Activated CD4-positive, alpha-beta T cell treated with anti-CD3 and anti-CD28 coated beads for 48 hours (primary cell): ENCODE measurements around the gene CLSTN2.
"Not testable (repeated sequence)": the region's sequence is repeated elsewhere in the genome, so short reads cannot be mapped to it uniquely, and the experiment has no call there.

Experiments used
- DNase-seq: peaks from one replicate; pipeline ENCODE4 v3.0.0-alpha.2; 2020

Gene CLSTN2

DNA sequence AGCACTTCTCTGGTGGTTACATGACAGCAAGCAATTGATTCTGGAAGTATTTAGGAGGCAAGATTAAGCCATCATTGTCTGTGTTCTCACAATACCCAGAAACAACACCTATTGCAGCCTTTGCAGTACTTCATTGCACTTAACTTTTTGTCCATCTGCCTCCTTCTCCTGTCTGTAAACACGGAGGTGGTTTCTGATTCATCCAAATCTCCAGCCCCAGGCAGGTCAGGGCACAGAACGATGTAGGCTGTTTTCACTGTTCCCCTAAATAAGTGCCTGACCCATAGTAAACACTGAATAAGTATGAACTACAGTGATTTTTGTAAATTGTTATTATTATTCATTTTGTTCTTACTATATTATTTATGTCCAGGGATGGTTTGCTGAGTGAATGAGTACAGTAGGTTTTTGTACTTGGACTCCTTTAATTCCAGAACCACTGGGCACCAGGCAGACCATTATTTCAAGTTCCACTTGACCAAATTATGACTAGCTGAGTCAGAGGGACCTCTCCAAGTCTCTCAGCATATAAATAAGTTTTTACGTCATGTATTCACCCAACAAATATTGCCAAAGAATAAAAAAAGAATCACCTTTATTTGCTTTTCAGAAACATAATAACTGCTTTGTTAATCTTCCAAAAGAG, 459.6 kb downstream of the CLSTN2 start:
- no peak for DNase-seq

DNA sequence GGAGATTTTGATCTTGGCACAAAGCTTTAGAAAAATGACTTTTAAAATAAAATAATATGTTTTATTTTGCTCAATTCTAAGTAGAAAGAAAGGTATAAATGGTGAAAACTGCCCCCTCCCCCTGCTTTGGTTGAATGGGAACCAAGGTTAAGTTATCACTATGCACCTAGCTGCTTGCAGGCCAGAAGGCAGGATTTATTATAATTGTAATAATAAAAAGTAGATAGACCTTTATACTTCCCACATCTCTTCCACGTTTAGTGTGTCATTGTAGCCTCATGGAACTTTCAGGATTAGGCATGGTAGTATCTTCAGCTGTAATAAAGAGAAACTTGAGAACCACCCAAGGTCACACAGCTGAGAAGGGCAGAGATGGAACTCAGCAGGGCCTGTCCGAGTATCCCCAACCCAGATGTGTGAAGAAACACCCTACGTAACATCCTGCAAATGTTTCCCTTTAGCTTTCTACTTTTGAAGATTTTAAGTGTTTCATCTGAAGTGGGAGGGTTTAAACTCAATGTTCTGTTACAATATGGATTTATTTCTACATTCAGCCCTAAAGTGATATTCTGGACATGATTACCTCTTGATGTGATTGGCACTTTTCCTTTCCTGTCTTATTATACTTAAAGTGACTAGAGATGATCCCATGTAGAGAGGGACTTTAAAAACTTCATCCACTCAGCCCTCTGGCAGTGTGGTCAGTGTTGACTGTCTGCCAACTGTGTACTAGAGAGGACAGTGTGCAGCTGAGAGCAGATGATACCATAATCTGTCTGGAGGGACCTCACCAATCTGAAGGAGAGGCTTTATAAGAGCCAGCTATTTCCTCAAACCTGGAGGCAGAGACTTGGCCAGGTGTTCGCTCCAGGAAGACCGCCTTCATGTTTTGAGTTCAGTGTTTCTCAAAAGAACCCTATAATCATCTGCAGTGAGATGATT, 460.4 kb downstream of the CLSTN2 start:
- DNase-seq, result no peak

DNA sequence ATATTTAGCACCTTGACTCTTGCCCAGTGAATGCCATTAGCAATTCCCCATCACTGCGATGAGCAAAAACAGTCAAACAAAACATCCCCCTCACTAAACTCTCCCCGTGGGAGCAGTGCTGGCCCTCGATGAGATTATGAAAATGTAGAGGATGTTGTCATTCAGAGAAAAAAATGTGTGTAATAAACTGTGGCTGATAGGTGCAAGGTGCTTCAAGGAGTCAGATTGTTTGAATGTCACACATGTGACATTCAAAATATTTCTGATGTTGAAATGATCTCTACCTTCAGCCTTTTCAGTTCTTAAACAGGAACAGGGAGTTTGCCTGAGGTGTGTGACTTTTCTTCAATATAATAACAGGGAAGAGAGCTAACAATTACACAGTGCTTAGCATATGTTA, 461.1 kb downstream of the CLSTN2 start:
- DNase-seq, result no peak

DNA sequence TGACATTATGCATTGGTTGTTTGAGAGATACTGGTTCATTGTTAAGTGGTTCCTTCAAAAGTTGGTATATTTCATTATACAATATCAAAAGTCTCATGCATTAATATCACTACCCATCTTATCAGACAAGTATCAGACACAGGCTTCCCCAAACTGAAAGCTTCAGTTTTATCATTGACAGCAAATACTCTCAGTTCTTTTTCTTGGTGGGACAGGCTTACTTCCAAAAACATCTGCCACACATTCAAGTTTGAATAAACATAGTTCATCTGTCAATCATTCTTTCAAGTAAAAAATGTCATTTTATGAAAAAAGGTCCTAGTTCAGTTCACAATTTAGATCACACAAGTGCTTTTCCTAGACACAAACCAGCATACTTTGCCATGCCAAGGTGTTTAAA, 462.9 kb downstream of the CLSTN2 start:
- no peak for DNase-seq

DNA sequence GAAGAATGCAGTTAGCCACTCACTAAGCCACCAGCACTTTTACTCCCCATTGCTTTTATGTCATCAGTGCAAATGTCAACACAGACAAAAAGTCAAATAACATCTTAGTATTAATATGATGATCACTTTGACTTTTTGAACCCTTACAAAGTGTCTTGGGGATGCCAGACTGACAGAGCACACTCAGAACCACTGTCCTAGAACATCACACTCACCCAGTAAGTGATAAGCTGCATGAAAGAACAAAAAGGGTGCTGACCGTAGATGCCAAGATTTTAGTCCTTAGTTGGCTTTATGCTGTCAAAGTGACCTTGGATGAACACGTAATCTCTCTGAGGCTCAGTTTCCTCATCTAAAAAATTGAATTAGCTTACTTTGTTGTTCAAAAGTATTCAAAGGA, 463.4 kb downstream of the CLSTN2 start:
- no peak for DNase-seq

DNA sequence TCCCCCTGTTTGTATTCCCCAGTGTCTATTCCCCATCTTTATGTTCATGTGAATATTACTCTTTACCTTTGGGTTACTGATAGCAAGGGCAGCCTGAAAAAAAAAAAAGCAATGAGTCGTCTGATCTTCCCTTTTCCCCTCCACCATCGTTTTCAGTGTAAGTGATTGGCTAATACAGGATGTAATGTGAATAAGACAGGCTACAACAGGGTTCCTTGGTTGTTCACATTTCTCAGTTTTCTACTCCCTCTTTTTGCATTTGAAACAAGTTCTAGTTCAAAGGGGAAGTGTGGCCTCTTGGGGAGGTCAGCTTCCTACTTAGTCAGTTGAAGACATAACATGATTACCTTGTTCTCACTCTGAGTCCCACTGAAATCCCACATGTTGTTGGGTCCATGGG, 464.9 kb downstream of the CLSTN2 start:
- DNase-seq, result no peak

DNA sequence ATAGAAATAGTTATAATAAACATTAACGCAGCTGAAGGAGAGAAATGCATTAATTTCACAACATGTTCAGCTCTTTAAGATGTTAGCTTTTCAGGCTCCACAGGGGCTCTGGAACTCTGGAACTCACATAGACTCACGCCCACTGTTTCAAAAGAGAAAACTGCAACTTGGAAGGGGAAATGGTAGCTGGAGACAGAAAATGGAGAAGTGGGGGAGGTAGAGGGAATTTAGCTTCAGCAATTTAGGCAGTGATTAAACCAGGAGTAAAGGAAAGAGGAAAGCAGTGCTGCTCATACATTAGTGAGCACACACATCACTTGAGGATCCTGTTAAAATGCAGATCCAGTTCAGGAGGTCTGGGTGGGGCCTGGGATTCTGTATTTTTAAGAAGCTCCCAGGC, 468.1 kb downstream of the CLSTN2 start:
- no peak for DNase-seq

DNA sequence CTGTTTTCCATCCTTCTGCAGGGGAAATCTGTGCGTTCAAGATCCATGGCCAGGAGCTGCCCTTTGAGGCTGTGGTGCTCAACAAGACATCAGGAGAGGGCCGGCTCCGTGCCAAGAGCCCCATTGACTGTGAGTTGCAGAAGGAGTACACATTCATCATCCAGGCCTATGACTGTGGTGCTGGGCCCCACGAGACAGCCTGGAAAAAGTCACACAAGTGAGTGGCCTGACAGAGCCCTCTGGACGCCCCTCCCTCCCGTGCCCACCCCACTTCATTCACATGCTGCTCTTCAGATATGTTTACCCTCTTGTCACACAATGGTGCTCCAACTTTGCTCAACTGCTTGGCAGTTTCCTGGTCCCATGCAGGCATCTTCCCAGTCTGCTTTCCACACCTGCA, 468.6 kb downstream of the CLSTN2 start:
- no peak for DNase-seq

DNA sequence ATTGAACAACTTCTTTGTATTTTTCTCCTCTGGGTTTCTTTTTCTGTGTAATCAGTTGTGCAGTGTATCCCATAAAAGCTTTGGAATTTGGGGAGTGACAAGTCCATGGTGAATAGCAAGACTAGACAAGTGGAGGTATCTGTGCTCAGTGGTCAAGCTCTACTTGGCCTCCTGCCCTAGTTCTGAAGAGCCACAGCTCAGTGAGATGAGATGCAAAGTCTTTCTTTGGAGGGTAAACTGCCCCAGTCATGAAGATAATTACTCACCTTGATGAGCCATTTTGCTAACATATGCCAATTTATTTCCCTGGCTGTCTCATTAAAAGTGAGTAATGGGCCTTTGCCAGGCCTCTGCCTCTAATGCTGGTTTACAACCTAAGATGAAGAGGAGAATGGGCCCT, 471.7 kb downstream of the CLSTN2 start:
- DNase-seq, result no peak

DNA sequence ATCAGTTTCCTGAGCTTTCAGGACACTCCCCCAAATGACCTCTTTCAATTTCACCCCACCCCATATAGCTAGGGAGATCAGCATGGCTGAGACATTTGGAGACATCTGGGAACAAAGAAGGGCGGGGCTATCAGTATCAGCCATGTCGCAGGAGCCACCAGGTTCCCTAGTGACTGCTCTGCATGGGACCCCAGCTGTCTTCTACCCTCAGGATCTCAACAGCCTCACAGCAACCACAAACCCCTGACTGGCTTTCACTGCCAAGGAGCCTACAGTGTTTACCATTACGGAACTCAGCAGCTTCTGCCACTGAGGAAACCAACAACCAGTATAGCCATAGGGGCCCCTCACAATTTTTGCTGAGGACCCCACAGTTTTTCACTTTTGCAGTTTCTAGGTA, 473.3 kb downstream of the CLSTN2 start:
- no peak for DNase-seq

DNA sequence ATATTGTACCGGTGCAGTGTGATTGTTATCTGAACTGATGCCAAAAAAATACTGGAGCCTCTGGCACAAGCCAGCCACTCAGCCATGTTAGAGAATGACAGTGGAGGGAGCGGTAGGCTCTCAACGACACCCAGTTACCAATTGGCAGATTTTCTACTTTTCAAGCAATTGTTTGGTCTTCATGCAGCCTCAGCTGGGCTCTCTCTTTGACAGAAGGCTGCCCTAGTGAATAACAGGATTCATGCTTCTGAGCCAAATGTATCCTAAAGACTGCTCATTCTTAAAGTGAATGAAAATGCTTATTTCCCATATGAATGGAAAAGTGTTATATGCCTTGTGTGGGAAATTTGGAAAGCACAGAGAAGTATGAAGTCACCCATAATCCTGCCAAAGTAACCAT, 481.7 kb downstream of the CLSTN2 start:
- DNase-seq, result no peak

DNA sequence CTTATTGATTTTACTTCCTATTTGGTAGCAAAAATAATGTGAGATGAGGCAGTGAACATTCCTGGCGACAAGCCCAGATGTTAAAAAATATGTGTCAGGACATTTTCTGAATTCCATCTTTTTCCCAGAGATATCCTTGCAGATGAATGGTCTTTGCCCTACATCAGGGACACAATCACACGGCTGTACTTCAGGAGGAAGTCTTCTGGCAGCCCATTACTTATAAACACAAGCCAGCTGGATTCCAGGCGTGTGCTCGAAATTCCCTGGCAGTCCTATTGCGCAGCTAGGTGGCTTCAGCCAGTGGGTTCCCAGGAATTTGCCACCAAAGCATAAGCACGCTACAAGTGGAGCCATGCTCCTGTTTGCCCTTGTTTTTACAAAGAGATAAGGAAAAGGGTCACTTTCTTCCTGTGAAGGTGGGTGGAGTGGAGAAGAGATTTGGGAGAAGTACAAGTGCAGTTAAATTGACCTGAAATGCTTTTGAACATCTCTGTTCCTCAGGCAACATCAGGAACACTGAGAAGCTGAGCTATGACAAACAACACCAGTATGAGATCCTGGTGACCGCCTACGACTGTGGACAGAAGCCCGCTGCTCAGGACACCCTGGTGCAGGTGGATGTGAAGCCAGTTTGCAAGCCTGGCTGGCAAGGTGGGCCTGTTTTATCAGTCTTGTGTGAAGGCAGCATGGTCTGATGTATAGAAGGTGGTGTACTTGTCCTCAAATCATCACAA, 485.8 kb downstream of the CLSTN2 start:
- no peak for DNase-seq

DNA sequence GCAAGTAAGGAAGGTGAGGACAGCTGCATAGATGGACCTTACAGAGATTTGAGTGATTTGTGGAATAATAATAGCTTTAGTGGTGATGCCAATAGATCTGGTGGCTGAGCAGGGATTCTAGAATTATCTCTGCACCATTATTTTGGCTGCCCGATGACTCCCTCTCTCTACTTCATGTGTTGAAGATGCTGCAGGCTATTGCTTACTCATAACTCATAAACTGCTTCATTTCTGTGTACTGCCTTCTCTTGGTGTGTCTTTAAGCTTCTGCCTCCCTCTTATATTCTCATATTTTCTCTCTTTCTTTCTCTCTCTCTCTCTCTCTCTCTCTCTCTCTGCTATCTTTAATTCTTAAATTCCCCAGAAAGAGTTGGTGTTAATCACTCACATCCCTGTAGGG, 486.9 kb downstream of the CLSTN2 start:
- no peak for DNase-seq

DNA sequence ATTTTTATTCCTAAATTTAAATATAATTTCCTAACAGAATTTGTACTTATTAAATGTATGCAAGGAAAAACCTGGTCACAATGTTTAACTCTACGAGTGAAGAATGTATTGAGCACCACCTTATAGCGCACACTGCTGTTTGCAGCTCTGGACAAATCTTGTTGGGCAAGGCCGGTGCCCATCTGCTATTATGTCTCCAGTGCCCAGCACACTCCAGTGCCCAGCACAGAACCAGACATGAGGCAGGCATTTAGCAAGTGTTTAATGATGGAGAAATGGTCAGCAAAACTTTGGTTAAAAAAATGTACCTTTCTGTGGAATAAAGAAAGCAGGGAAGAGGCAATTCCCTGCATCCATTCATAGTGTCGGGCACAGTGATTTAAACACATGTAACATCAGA, 488.2 kb downstream of the CLSTN2 start:
- no peak for DNase-seq

DNA sequence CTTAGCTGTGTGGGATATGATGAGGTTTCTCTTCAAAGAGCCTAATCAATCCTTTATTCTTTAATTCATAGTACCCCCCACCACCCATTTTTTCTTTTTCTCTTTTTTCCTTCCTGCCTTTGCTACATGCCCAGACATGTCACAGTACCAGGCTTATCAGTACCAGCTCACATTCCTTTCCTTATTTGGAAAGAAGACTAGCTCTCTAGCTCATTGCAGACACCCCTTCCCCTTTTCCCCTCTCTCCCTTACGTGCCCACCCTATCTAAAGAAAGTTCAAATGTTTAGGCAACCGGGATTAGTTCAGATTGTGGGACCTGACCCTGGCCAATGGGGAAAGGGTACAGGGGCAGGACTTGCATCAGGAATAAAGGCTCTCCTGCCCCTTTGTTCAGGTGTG, 488.6 kb downstream of the CLSTN2 start:
- DNase-seq, result not testable (repeated sequence)

DNA sequence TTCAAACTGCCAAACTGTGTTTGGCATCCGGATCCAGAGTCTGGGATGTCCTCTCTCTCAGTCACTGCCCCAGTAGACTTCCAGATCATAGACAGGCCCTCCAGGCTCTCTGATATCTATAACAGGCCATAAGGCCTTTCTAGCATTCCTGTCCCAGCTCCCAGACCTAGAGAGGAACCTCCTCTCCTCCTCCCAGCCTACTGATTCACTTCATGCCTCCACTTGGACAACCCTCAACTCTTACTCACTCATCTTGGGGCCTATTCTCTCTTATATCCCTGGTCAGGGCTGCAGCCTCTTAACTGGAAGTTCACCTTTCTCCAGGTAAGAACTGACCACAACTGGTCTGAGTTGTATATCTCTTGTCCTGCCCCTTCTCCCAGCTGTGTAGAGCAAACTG, 489.2 kb downstream of the CLSTN2 start:
- DNase-seq, result no peak

DNA sequence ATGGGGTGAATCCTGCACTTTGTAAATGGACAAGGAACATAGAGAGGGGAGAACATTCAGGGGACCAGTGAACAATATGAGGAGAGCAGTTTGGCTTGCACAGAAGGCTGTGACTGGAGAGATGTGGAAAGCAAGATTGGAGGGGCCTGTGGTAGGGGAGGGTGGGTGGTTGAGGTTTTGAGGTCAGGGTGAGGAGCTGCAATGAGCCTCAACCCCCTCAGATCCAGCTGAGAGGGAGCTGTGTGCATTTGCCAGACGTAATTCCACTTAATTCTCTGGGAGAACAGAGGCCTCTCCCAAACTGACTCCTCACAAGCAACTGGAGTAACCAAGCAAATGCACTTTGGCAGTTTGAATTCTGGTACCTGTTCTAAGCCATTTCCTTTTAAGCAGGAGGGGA, 489.7 kb downstream of the CLSTN2 start:
- DNase-seq, result no peak

DNA sequence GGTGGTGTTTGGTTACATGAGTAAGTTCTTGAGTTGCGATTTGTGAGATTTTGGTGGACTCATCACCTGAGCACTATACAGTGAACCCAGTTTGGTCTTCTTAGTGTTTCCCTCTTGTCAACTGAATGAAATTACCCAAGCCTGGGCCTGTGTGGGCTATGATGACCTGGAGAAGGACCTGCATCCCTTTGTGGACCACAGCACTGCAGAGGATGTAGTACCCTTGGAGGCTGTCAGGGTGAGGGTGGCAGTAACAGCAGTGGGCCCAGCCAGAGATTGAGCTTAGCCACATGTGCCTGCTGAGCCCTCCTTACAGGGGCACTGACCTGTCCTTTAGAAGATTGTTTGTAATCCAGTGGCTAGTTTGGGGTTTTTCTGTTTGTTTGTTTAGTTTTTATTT, 492.8 kb downstream of the CLSTN2 start:
- DNase-seq, result no peak

DNA sequence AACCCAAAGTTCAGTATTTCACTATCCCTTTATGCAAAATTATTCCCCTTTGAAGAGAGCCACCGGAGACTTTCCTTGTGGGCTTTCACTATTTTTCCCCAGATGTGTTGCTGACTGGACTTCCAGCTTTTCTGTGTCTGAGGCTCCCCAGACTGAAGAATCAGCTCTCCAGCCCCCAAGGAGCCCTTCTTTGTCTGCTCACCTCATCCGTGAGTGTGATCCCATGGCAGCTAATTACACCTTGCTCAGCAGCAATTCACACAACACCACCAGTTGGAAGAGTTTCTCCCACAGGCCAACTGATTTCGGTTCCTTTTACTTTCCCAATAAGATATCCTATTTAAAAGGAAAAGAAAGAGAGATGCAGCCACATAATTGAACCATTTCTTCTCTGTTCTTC, 493.4 kb downstream of the CLSTN2 start:
- DNase-seq, result no peak

DNA sequence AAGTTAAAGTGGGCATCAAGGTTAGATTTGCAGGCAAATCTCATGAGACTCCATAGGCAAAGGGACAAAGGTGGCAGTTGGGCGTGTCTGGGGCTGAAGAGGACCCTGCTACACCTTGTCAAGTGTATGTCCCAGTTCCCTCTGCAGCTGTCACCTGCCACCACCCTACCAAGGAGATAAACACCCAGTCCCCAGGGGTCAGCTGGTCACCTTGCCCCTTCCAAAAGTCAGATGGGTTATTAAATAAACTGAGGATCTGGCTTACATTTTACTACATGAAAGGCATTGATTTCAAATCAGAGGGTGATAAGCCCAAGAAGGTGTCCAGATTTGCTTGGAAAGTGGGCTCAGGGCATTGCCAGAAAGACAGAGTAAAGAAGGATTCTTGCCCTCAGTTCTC, 494.8 kb downstream of the CLSTN2 start:
- DNase-seq, result no peak

DNA sequence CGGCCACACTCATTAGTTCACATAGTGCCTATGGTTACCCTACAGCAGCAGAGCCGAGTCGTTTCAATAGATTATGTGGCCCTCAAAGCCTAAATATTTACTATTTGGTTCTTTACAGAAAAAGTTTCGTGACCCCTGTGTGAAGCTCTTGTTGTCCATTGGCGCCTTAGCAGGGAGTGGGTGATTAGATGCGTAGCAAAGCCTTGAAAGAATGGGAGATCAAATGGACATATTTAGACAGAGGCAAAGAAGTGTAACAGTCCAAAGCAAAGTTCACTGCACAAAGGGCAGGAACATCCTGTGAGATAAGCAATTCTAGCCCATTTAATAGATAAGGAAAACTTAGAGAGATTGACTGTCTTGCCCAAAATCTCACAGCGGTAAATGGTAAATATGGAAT, 495.5 kb downstream of the CLSTN2 start:
- no peak for DNase-seq

DNA sequence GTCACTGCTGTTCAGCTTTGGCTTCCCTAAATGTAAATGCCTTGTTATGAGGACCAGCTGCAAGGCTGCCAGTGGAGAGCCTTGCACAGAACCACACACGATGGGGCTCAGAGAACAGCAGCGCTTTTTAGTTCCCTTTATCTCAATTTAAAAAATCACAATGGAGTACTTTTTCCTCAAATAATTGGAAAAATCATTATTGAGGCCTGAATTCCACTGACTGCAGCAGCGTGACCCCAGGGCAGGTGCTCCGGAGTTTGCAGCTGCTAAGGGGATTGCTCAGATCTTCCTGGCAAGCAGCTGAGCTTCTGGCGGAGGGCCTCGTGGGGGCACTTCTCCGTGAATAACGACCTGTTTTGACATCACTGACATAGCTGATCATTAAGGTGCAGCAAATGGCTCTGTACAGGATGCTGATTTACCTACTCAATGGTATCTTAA, 497.3 kb downstream of the CLSTN2 start:
- no peak for DNase-seq

DNA sequence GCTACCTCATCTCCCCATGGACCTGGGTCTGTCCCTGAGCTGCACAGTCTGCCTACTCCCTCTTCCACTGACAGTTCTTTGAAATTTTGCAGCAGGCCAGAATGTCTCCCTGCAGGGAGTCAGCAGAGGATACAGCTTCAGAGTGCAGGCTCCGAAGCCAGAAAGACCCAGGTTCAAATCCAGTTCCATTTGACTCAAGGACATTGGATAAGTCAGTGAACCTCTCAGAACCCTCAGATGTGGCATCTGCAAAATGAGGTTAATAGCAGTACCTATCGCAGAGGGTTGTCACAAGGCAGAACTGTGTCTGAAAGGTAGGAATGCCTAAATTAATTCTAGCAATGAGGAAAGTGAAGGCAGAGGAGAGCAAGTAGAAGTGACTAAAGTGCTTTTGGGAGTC, 498.4 kb downstream of the CLSTN2 start:
- DNase-seq, result no peak
